Thymus (tissue), 11 donors: ENCODE results near the gene TFG. TPM values are rescaled to one million over a fixed set of nuclear protein-coding genes. Genes with fewer than 3 reads are reported as not detected.

ENCODE experiments used
- DNase-seq, 9 donors: peaks; one replicate each; pipeline ENCODE4 v3.0.0-alpha.2; 2013; ENCODE audit warnings: low spot score in 9 of 9, low read depth in 6 of 9, missing footprints in 1 of 9
- H3K27ac ChIP-seq, 2 donors: one replicate each; pipeline ENCODE4 v1.5.1; 2013; ENCODE audit warnings: control low read depth in 1 of 2, low read depth in 1 of 2, low read length in 1 of 2, mild to moderate bottlenecking in 1 of 2, moderate library complexity in 1 of 2
- H3K27me3 ChIP-seq, 2 donors: one replicate each; pipeline ENCODE4 v1.5.1; 2013; ENCODE audit warnings: low read length in 1 of 2; ENCODE audit not compliant: control insufficient read depth in 2 of 2, insufficient read depth in 1 of 2
- H3K36me3 ChIP-seq, 2 donors: one replicate each; pipeline ENCODE4 v1.5.1; 2013; ENCODE audit warnings: low read length in 1 of 2, mild to moderate bottlenecking in 1 of 2, moderate library complexity in 1 of 2; ENCODE audit not compliant: control insufficient read depth in 2 of 2, insufficient read depth in 2 of 2
- H3K4me1 ChIP-seq, 2 donors: one replicate each; pipeline ENCODE4 v1.5.1; 2013; ENCODE audit warnings: low read length in 2 of 2; ENCODE audit not compliant: control insufficient read depth in 2 of 2, insufficient read depth in 2 of 2
- H3K4me3 ChIP-seq, 2 donors: one replicate each; pipeline ENCODE4 v1.5.1; 2013; ENCODE audit warnings: low read length in 2 of 2, control low read depth in 1 of 2, mild to moderate bottlenecking in 1 of 2
- H3K9me3 ChIP-seq, 2 donors: one replicate each; pipeline ENCODE4 v1.5.1; 2013; ENCODE audit warnings: low read length in 1 of 2, mild to moderate bottlenecking in 1 of 2; ENCODE audit not compliant: control insufficient read depth in 2 of 2, insufficient read depth in 1 of 2
- WGBS: extraction: QIAGEN DNeasy Blood & Tissue Kit; methylation state at CpG from one replicate; pipeline ENCODE4 v1.1.7; 2013; 5-methylcytosine and 5-hydroxymethylcytosine counted together
- polyA plus RNA-seq: library from polyadenylated mRNA; stranded (reverse); fragments of 200-250 nt; gene quantifications from one replicate; pipeline ENCODE4 v1.2.3, GENCODE V29; 2013
- total RNA-seq: library from RNA; stranded (reverse); fragments of 120-200 nt; gene quantifications from one replicate; pipeline ENCODE4 v1.2.4, GENCODE V29; 2013
- donor health status: healthy.

The TFG gene
- total and polyA plus RNA-seq, 2 donors, result 23.6 to 77.9 TPM

GRCh38 chr3:100740207-100740606 lies 30.9 kb downstream of the TFG start:
- peaks cover 10 to 61% of the 10 kb centered on the region in 2 donors for H3K36me3 ChIP-seq

GRCh38 chr3:100743535-100743934 lies 34.2 kb downstream of the TFG start:
- Histone ChIP-seq H3K36me3 (peaks cover 6 to 62% of the 10 kb centered on the region in 2 donors), H3K9me3 (no peaks in the 10 kb centered on the region), H3K4me3 (no peak overlapping the region), H3K27ac (no peak overlapping the region), H3K27me3 (no peaks in the 10 kb centered on the region), H3K4me1 (no peaks in the 10 kb centered on the region)
- no peak for DNase-seq
- WGBS, result 95% methylated on average over 3 of the region's 3 CpGs

More at GRCh38 chr3:100740207-100740606, 30.9 kb downstream of the TFG start:
- Histone ChIP-seq H3K4me1 (no peaks in the 10 kb centered on the region), H3K9me3 (no peaks in the 10 kb centered on the region), H3K4me3 (no peak overlapping the region), H3K27ac (no peak overlapping the region), H3K27me3 (no peaks in the 10 kb centered on the region)
- WGBS, result 96% methylated on average over 1 of the region's 1 CpG
- DNase-seq, result no peak

- WGBS, result 100% methylated on average over 2 of the region's 2 CpGs
- Histone ChIP-seq H3K4me1 (no peaks in the 10 kb centered on the region), H3K4me3 (no peak overlapping the region), H3K36me3 (peaks cover 6 to 69% of the 10 kb centered on the region in 2 donors), H3K27me3 (no peaks in the 10 kb centered on the region), H3K27ac (no peak overlapping the region), H3K9me3 (no peaks in the 10 kb centered on the region)
- no peak for DNase-seq
Measured at GRCh38 chr3:100744671-100745070, 35.4 kb downstream of the TFG start.

- no peaks in the 10 kb centered on the region for H3K9me3 ChIP-seq
Measured at GRCh38 chr3:100745617-100746016, 36.3 kb downstream of the TFG start.

GRCh38 chr3:100746092-100746491 lies 36.8 kb downstream of the TFG start:
- over 99% methylated on average over 3 of the region's 3 CpGs for WGBS
- H3K36me3 ChIP-seq, result peaks cover 6 to 64% of the 10 kb centered on the region in 2 donors
- DNase-seq, result no peak
- H3K9me3 ChIP-seq, result no peaks in the 10 kb centered on the region
- H3K27ac ChIP-seq, result no peak overlapping the region
- no peaks in the 10 kb centered on the region for H3K4me1 ChIP-seq
- H3K27me3 ChIP-seq, result no peaks in the 10 kb centered on the region
- no peak overlapping the region for H3K4me3 ChIP-seq

More at GRCh38 chr3:100745617-100746016, 36.3 kb downstream of the TFG start:
- Histone ChIP-seq H3K27ac (no peak overlapping the region), H3K36me3 (peaks cover 6 to 65% of the 10 kb centered on the region in 2 donors), H3K4me3 (no peak overlapping the region), H3K4me1 (no peaks in the 10 kb centered on the region), H3K27me3 (no peaks in the 10 kb centered on the region)
- no peak for DNase-seq

GRCh38 chr3:100748220-100748619 lies 38.9 kb downstream of the TFG start:
- 98% methylated on average over 6 of the region's 6 CpGs for WGBS
- H3K4me3 ChIP-seq, result no peak overlapping the region
- H3K27me3 ChIP-seq, result no peaks in the 10 kb centered on the region
- DNase-seq, result no peak
- H3K36me3 ChIP-seq, result peaks cover 6 to 73% of the 10 kb centered on the region in 2 donors
- no peaks in the 10 kb centered on the region for H3K9me3 ChIP-seq
- no peak overlapping the region for H3K27ac ChIP-seq
- no peaks in the 10 kb centered on the region for H3K4me1 ChIP-seq

- DNase-seq, result no peak
- H3K4me1 ChIP-seq, result no peaks in the 10 kb centered on the region
- peaks cover 6 to 74% of the 10 kb centered on the region in 2 donors for H3K36me3 ChIP-seq
- WGBS, result 47% methylated on average over 2 of the region's 2 CpGs
- no peaks in the 10 kb centered on the region for H3K27me3 ChIP-seq
- H3K9me3 ChIP-seq, result no peaks in the 10 kb centered on the region
- H3K27ac ChIP-seq, result no peak overlapping the region
- no peak overlapping the region for H3K4me3 ChIP-seq
Measured at GRCh38 chr3:100748967-100749366, 39.7 kb downstream of the TFG start.

GRCh38 chr3:100753846-100754245 lies 44.6 kb downstream of the TFG start:
- Histone ChIP-seq H3K27me3 (no peaks in the 10 kb centered on the region), H3K27ac (no peak overlapping the region), H3K4me1 (no peaks in the 10 kb centered on the region), H3K9me3 (no peaks in the 10 kb centered on the region), H3K36me3 (peaks cover 0 to 40% of the 10 kb centered on the region in 2 donors), H3K4me3 (no peak overlapping the region)
- WGBS, result 95% methylated on average over 2 of the region's 2 CpGs
- peak in 1 of 9 donors; percentile 5 for DNase-seq

GRCh38 chr3:100754563-100755334 lies 45.5 kb downstream of the TFG start:
- H3K36me3 ChIP-seq, result peaks cover 0 to 33% of the 10 kb centered on the region in 2 donors
- H3K9me3 ChIP-seq, result no peaks in the 10 kb centered on the region
- no peaks in the 10 kb centered on the region for H3K4me1 ChIP-seq
- DNase-seq, result no peak
- no peaks in the 10 kb centered on the region for H3K27me3 ChIP-seq
- no peak overlapping the region for H3K27ac ChIP-seq
- no peak overlapping the region for H3K4me3 ChIP-seq
- WGBS, result 80% methylated on average over 3 of the region's 3 CpGs
